Measurements from ENCODE around the gene UCP2. TPM values are rescaled to one million over a fixed set of nuclear protein-coding genes. Genes with fewer than 3 reads are reported as not detected.
"Not testable (repeated sequence)": the region's sequence is repeated elsewhere in the genome, so short reads cannot be mapped to it uniquely, and the experiment has no call there.

The UCP2 gene
- total RNA-seq, 1 donor from 2014 or later = 12.8 TPM

DNA sequence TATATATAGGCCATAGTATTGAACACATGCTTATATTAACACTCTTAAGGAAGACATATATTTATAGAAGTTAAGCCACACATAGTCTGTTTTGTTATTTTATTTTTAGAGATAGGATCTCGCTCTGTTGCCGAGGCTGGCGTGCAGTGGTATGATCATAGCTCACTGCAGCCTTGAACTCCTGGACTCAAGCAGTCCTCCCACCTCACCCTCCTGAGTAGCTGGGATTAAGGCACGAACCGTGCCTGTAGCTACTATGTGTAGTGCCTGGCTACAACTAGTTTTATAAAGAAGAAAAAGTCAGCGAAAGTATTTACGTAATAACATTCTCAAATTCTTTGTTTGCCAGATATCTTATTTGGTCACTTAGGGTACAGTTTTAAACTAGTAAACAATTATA is 5.6 kb upstream of the UCP2 start:
- Mint-ChIP-seq H3K9me3 (ENCODE audit: unreplicated experiment) (no peaks in the 10 kb centered on the region), H3K4me3 (ENCODE audit: unreplicated experiment) (no peak overlapping the region), H3K27ac (ENCODE audit: unreplicated experiment) (no peak overlapping the region), H3K4me1 (ENCODE audit: unreplicated experiment) (peaks cover 7% of the 10 kb centered on the region), H3K27me3 (ENCODE audit: unreplicated experiment) (peaks cover 3% of the 10 kb centered on the region), H3K36me3 (ENCODE audit: low read depth, unreplicated experiment) (no peaks in the 10 kb centered on the region)
- TF ChIP-seq, protein P1, sequence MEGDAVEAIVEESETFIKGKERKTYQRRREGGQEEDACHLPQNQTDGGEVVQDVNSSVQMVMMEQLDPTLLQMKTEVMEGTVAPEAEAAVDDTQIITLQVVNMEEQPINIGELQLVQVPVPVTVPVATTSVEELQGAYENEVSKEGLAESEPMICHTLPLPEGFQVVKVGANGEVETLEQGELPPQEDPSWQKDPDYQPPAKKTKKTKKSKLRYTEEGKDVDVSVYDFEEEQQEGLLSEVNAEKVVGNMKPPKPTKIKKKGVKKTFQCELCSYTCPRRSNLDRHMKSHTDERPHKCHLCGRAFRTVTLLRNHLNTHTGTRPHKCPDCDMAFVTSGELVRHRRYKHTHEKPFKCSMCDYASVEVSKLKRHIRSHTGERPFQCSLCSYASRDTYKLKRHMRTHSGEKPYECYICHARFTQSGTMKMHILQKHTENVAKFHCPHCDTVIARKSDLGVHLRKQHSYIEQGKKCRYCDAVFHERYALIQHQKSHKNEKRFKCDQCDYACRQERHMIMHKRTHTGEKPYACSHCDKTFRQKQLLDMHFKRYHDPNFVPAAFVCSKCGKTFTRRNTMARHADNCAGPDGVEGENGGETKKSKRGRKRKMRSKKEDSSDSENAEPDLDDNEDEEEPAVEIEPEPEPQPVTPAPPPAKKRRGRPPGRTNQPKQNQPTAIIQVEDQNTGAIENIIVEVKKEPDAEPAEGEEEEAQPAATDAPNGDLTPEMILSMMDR (IDR thresholded peaks at IDR 0.05; ENCODE audit: unreplicated experiment) = no peak
- DNase-seq (ENCODE audit: low spot score) = no peak

- not testable (repeated sequence) for H3K27ac Mint-ChIP-seq (ENCODE audit: unreplicated experiment); DNase-seq (ENCODE audit: low spot score); H3K4me3 Mint-ChIP-seq (ENCODE audit: unreplicated experiment); H3K36me3 Mint-ChIP-seq (ENCODE audit: low read depth, unreplicated experiment); H3K9me3 Mint-ChIP-seq (ENCODE audit: unreplicated experiment)
- H3K27me3 Mint-ChIP-seq (ENCODE audit: unreplicated experiment) = peaks cover 10% of the 10 kb centered on the region
- peaks cover 19% of the 10 kb centered on the region for H3K4me1 Mint-ChIP-seq (ENCODE audit: unreplicated experiment)
These were observed 3.0 kb upstream of the UCP2 start for GRCh38 chr11:73985661-73986060.

DNA sequence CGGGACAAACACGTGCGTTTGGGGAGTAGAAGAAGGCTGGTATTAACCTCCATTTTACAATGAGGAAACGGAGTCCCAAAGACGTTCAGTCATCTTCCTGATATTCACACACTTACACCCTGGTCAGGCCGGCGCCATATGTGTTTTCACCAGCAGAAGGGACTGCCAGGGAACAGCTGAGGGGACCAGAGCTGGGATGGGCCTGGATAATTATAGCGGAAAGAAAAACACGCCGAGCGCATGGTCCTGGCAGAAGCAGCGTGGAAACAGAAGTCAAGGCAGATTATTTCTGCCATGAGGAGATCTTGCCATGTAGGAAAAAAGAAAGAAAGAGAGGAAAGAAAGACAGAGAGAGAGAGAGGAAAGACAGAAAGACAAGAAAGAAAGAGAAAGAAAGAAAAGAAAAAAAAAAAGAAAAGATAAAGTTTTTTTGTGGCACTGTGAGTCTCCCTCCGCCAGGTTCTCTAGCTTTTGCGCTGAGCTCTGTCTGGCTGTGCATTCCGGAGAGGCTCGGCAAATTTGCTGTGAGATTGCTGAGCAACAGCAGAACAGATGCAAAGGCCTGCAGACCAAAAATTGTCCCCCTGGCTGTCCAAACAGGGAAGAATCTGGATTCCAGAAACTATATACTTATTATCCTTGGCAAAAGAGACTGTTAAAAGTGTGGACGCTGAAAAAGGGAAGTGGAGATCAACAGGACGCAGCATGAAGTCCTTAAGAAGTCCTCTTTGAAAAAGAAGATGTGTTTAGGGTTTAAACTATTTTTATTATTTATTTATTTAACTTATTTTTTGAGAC is 1.3 kb upstream of the UCP2 start:
- H3K27ac Mint-ChIP-seq (ENCODE audit: unreplicated experiment) = peak overlapping the region; percentile 48
- no peak for DNase-seq (ENCODE audit: low spot score)
- H3K4me1 Mint-ChIP-seq (ENCODE audit: unreplicated experiment) = peaks cover 30% of the 10 kb centered on the region
- H3K36me3 Mint-ChIP-seq (ENCODE audit: low read depth, unreplicated experiment) = peaks cover 8% of the 10 kb centered on the region
- TF ChIP-seq, protein P1 (IDR thresholded peaks at IDR 0.05; ENCODE audit: unreplicated experiment) = no peak
- no peaks in the 10 kb centered on the region for H3K9me3 Mint-ChIP-seq (ENCODE audit: unreplicated experiment)
- peaks cover 12% of the 10 kb centered on the region for H3K27me3 Mint-ChIP-seq (ENCODE audit: unreplicated experiment)
- H3K4me3 Mint-ChIP-seq (ENCODE audit: unreplicated experiment) = peak overlapping the region; percentile 98

DNA sequence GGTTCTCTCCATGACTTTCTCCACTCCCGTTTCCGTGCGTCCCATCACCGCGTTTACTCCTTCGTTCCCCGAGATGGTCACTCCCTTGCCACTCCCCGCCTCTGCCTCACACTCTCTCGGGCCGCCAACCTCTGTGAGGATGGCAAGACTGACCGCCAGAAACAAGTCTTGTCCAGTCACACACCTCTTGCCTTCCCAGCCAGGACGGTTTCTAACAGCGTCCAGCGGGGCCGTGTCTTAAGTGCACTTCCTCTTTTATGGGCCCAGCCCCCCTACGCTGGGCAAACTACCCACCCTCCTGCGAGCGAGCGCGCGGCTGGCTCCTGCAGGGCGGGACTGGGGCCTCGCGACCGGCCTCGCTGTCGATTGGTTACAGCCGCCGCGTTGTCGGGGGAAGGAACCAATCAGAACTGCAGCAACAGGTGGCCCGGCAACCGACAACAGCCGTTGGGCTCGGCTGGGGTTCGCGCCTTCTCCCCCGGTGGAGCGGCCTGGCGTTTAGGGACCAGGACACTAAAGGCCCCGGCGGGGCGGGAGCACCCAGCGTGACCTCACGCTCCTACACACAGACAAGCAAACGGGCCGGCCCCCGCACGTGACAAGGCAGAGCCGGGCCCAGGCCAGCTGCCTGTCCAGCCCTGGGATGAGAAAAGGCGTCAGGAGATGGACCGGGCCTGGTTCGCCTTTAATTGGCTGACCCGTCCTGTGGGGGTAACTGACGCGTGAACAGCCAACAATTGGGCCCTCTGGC is 522 bp upstream of the UCP2 start:
- no peaks in the 10 kb centered on the region for H3K9me3 Mint-ChIP-seq (ENCODE audit: unreplicated experiment)
- peaks cover 12% of the 10 kb centered on the region for H3K27me3 Mint-ChIP-seq (ENCODE audit: unreplicated experiment)
- H3K4me3 Mint-ChIP-seq (ENCODE audit: unreplicated experiment) = peak overlapping the region; percentile 98
- peaks cover 9% of the 10 kb centered on the region for H3K36me3 Mint-ChIP-seq (ENCODE audit: low read depth, unreplicated experiment)
- TF ChIP-seq, protein P1 (IDR thresholded peaks at IDR 0.05; ENCODE audit: unreplicated experiment) = no peak
- peak overlapping the region; percentile 99 for H3K27ac Mint-ChIP-seq (ENCODE audit: unreplicated experiment)
- DNase-seq (ENCODE audit: low spot score) = peak; percentile 87
- H3K4me1 Mint-ChIP-seq (ENCODE audit: unreplicated experiment) = peaks cover 31% of the 10 kb centered on the region

- no peak overlapping the region for H3K27ac Mint-ChIP-seq (ENCODE audit: unreplicated experiment)
These were observed 1.4 kb downstream of the UCP2 start for GRCh38 chr11:73981051-73981805.

More at GRCh38 chr11:73981051-73981805, 1.4 kb downstream of the UCP2 start:
- no peaks in the 10 kb centered on the region for H3K9me3 Mint-ChIP-seq (ENCODE audit: unreplicated experiment)
- H3K27me3 Mint-ChIP-seq (ENCODE audit: unreplicated experiment) = peaks cover 13% of the 10 kb centered on the region
- H3K4me3 Mint-ChIP-seq (ENCODE audit: unreplicated experiment) = peak overlapping the region; percentile 91
- TF ChIP-seq, protein P1 (IDR thresholded peaks at IDR 0.05; ENCODE audit: unreplicated experiment) = no peak
- peaks cover 31% of the 10 kb centered on the region for H3K4me1 Mint-ChIP-seq (ENCODE audit: unreplicated experiment)
- DNase-seq (ENCODE audit: low spot score) = no peak
- H3K36me3 Mint-ChIP-seq (ENCODE audit: low read depth, unreplicated experiment) = peaks cover 12% of the 10 kb centered on the region
